SJSA1 (cell line): ENCODE data around the gene ASCL2. TPM values are rescaled to one million over a fixed set of nuclear protein-coding genes. Genes with fewer than 3 reads are reported as not detected.

Experiments
- DNase-seq, 2 experiments: peaks; one replicate each; pipeline ENCODE4 v3.0.0-alpha.2; 2015 to 2020; ENCODE audit warnings: low spot score in 2 of 2, low read depth in 1 of 2
- H3K27ac ChIP-seq: fragments of 250-450 bp; sonication (Bioruptor Pico); 2 replicates; pipeline ENCODE4 v1.5.1; 2020; ENCODE audit warnings: mild to moderate bottlenecking, moderate library complexity
- H3K27me3 ChIP-seq: fragments of 250-450 bp; sonication (Bioruptor Pico); replicated peaks from 2 replicates; pipeline ENCODE4 v1.5.1; 2020; ENCODE audit warnings: mild to moderate bottlenecking, moderate library complexity
- H3K36me3 ChIP-seq: fragments of 250-450 bp; sonication (Bioruptor Pico); 2 replicates; pipeline ENCODE4 v1.5.1; 2020; ENCODE audit warnings: mild to moderate bottlenecking
- H3K4me1 ChIP-seq: fragments of 250-450 bp; sonication (Bioruptor Pico); replicated peaks from 2 replicates; pipeline ENCODE4 v1.6.1; 2021; ENCODE audit warnings: mild to moderate bottlenecking
- H3K4me3 ChIP-seq: fragments of 250-450 bp; sonication (Bioruptor Pico); 2 replicates; pipeline ENCODE4 v1.5.1; 2020; ENCODE audit warnings: mild to moderate bottlenecking
- H3K9me3 ChIP-seq: fragments of 250-450 bp; sonication (Bioruptor Pico); replicated peaks from 2 replicates; pipeline ENCODE4 v1.5.1; 2020; ENCODE audit warnings: mild to moderate bottlenecking
- total RNA-seq: library from RNA; depleted of rRNA; stranded (reverse); fragments of >200 nt; shearing (Covaris generic); gene quantifications from 2 replicates; pipeline ENCODE4 v1.2.3, GENCODE V29; 2014; rRNA removed

ASCL2 gene, protein sequence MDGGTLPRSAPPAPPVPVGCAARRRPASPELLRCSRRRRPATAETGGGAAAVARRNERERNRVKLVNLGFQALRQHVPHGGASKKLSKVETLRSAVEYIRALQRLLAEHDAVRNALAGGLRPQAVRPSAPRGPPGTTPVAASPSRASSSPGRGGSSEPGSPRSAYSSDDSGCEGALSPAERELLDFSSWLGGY
- total RNA-seq, result not detected in 2 replicates

DNA sequence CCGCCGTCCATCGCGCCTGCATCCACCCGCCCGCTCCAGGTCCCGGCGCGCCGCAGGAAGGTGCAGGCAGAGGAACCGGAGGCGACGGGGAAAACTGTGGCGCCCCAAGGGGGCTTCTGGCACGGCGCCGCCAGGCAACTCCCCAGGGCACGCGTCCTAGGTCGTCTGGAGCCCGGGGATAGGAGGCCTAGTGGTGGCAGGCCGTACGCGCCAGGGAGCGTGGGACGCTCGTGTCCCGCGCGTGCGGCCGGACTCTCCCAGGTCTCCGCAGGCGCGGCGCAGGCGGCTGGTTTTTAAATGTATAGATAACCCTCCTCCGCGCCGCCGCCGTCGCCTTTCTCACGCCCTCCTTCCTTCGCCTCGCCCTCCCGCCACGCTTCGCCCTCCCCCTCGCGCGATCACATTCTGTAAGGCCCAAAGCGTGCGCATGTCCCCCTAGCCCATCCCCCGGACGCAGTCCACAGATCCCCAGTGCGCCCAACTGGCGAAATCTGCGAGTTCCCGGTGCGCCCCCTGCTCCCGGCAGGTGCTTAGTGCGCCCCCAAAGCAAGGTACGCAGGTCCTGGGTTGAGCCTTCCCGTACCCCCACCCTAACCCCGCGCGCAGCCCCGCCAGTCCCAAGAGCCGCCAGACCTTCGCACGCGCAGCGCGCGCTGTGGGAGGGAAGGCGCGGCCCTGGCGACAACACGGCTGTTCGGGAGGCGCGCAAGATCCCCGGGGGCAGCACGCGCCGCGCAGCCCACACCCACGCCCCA is at the start of gene ASCL2:
Gene ASCL2, minus strand, starts transcription at position 267 of the 755 bp plus-strand sequence. Its CDS starts 256 bp downstream, at position 11.
- no peak within 1 kb of the TSS for H3K4me3 ChIP-seq
- H3K4me1 ChIP-seq, result peaks cover 12% of the 10 kb centered on the region
- H3K27me3 ChIP-seq, result peaks cover 82% of the 10 kb centered on the region
- no peaks in the 10 kb centered on the region for H3K36me3 ChIP-seq
- H3K9me3 ChIP-seq, result peaks cover 7% of the 10 kb centered on the region
- H3K27ac ChIP-seq, result no peak within 1 kb of the TSS
- peak in 1 of 2 experiments; percentile 45 for DNase-seq

DNA sequence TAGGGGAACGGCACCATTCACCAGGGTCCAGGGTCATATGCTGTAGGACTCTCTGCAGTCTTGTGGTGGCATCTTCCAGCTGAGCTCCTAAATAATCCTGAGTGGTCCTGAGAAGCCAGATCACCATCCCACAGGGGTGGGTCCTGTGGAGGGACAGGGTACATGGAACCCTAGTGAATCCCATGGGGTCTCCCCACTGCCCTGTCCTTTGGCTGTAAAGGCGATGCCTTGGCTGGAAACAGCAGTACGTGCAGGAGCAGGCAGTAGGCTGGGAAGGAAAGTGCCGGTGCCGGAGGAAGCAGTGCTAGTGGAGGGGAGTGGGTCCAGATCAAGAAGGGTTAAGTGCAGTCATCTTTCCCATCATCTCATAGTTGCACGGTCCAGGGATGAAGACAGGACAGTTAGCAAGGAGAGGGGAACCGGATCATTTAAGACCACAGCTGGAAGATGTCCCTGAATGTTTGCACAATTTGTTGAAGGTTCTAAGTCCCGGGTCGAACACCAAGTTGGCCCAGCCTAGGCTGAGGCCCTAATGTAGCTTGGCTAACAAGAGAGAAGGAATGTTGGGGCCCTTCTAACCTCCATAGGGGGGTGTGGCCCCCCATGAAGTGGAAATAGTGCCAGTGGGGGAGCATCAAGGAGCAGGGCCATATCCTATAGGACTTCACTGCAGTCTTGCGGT is 49.5 kb upstream of the ASCL2 start:
- H3K27me3 ChIP-seq, result no peaks in the 10 kb centered on the region
- H3K36me3 ChIP-seq, result no peaks in the 10 kb centered on the region
- H3K4me1 ChIP-seq, result peaks cover 9% of the 10 kb centered on the region
- no peak for DNase-seq
- no peak overlapping the region for H3K27ac ChIP-seq
- 0 out of 2 replicates have a peak, but pooled peaks cover 2% of the 10 kb centered on the region for H3K9me3 ChIP-seq
- no peak overlapping the region for H3K4me3 ChIP-seq

DNA sequence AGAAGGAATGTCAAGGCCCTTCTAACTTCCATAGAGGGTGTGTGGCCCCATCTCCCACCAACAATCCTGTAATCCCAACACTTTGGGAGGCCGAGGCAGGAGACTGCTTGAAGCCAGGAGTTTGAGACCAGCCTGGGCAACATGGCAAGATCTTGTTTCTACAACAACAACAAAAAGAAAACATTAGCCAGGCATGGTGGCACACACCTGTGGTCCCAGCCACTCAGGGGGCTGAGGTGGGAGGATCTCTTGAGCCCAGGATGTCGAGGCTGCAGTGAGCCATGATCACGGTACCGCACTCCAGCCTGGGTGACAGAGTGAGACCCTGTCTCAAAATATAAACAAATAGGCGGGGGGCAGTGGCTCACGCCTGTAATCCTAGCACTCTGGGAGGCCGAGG is 48.3 kb upstream of the ASCL2 start:
- Histone ChIP-seq H3K4me3 (no peak overlapping the region), H3K9me3 (0 out of 2 replicates have a peak, but pooled peaks cover 2% of the 10 kb centered on the region), H3K36me3 (no peaks in the 10 kb centered on the region), H3K27me3 (no peaks in the 10 kb centered on the region), H3K27ac (no peak overlapping the region), H3K4me1 (peaks cover 20% of the 10 kb centered on the region)
- DNase-seq, result no peak

DNA sequence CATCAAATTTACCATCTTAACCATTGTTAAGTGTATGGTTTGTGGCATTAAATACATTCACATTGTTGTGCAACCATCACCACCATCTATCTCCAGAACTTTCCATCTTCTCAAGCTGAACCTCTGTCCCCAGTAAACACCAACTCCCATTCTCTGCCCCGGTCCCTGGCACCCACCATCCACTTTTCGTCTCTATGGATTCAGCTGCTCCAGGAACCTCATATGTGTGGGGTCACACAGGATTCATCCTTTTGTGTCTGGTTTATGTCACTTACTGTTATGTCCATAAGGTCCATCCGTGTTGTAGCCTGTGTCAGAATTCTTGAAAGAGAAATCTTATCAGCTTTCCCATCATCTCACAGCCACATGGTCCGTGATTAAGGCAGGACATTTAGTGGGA is 47.7 kb upstream of the ASCL2 start:
- Histone ChIP-seq H3K4me3 (no peak overlapping the region), H3K36me3 (no peaks in the 10 kb centered on the region), H3K27ac (no peak overlapping the region), H3K27me3 (no peaks in the 10 kb centered on the region), H3K9me3 (0 out of 2 replicates have a peak, but pooled peaks cover 2% of the 10 kb centered on the region), H3K4me1 (peaks cover 26% of the 10 kb centered on the region)
- no peak for DNase-seq

DNA sequence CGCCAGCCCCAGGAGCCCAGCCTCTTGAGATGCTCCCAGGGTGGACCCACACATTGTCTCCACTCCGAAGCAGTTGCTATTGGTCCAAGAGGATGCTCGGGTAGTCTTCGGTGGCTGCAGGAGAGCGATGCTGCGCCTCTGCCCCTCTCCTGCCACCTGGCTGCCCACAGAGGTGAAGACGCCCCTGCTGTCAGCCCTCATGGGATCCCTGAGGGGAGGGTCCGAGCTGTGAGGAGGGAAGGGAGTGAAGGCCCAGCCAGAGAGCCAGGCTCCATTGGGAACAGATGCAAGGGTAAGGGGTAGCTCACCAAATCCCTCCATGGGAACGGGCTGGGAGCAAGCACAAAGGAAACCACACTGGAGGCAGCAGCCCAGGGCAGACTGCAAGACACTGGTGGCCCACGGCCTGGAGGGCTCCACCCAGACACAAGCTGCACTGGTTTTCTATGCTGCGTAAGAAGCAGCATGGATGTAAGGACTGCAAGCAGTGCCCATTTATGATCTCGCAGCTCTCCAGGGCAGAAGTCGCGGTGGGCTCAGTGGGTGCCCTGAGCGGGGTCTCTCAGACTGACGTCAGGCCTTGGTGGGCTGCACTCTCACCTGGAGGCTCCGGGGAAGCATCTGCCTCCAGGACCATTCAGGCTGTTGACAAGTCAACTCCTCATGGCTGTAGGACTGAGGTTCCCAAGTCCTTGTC is 47.1 kb upstream of the ASCL2 start:
- no peak overlapping the region for H3K4me3 ChIP-seq

DNA sequence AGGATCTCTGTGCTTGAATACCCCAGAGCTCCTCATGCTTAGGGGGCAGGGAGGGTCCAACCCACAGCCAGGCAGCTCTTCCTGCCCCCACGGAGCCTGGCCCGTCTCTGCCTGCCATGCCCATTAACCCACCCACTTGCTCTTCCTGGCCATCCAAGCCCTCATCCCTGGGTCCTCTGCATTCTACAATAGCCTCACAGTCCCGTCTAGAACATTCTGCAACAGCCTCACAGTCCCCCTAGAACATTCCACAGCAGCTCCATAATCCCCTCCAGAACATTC is 46.5 kb upstream of the ASCL2 start:
- Histone ChIP-seq H3K4me1 (peaks cover 38% of the 10 kb centered on the region), H3K27me3 (no peaks in the 10 kb centered on the region), H3K4me3 (no peak overlapping the region), H3K27ac (no peak overlapping the region), H3K36me3 (no peaks in the 10 kb centered on the region), H3K9me3 (0 out of 2 replicates have a peak, but pooled peaks cover 2% of the 10 kb centered on the region)
- DNase-seq, result no peak

More for the DNA sequence above, 47.1 kb upstream of the ASCL2 start:
- H3K27me3 ChIP-seq, result no peaks in the 10 kb centered on the region
- H3K4me1 ChIP-seq, result peaks cover 32% of the 10 kb centered on the region
- H3K9me3 ChIP-seq, result 0 out of 2 replicates have a peak, but pooled peaks cover 2% of the 10 kb centered on the region
- H3K36me3 ChIP-seq, result no peaks in the 10 kb centered on the region
- no peak for DNase-seq
- no peak overlapping the region for H3K27ac ChIP-seq

DNA sequence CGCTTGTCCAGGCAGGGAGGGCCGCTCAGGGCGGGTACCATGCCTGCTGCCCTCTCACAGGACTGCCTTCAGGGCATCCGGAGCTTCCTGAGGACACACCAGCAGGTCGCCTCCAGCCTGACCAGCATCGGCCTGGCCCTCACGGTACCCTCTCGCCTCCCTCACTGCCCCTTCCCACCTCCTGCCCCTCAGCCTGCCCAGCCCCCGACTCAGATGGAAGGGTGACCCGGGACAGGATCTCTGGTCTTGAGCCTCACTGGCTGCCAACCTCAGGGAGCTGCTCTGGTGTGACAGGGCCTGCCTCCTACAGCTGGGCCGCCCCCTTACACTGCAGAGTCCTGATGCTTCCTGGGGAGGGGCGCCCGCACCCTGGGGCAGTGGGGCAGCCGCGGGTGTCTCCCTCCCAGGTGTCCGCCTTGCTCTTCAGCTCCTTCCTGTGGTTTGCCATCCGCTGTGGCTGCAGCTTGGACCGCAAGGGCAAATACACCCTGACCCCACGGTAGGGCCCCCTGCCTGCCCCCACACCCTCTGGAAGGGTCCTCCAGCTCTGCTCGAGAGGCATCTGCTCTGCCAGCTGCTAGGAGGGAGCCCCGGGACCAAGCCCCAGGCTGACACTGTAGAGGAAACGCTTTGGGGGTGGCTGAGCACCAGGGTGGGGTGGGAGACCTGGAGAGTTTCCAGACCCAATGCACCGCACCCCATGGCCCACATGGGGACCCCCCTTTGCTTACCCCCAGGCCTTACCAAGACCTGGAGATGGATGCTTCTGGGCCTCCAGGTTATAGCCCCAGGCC is 46.0 kb upstream of the ASCL2 start:
- DNase-seq, result peak in 1 of 2 experiments; percentile 54
- Histone ChIP-seq H3K4me3 (no peak overlapping the region), H3K4me1 (peaks cover 44% of the 10 kb centered on the region), H3K27me3 (no peaks in the 10 kb centered on the region), H3K36me3 (no peaks in the 10 kb centered on the region), H3K9me3 (no peaks in the 10 kb centered on the region), H3K27ac (no peak overlapping the region)

DNA sequence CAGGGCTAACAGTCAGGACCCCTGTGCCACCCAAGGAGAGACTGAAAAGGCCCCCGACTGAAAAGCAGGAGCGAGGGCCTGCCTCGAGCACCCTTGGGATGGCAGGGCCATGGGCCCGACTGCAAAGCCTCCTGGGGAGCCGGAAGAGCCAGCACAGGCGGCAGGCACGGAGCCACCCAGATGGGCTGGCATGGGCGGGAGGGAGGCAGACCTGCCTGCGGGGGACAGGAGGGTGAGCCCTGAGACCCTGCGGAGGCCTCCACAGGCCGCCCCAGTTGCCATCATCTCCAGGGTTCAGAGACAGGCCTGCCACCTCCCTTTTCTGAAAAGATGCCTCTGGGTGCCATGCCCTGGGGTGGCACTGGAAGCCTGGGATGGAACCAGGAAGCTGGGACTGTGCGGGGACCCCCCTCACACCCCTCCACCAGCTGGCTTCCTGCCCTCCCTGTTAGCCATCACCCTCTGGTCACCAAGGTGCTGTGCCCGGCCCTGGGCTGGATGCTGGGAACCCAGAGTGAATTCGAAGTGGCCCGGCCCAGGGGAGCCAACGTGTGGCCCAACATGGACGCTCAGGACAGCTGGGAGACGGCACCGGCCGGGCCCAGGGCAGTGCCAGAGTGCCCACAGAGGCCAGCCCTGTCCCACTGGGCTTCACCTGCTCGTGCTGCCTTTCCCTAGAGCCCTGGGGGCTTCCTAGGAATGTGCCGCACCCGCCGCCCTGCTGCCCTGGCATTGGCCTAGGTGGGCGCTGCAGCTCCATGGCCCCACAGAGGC is 45.2 kb upstream of the ASCL2 start:
- no peaks in the 10 kb centered on the region for H3K36me3 ChIP-seq
- no peaks in the 10 kb centered on the region for H3K9me3 ChIP-seq
- H3K4me3 ChIP-seq, result no peak overlapping the region
- no peak overlapping the region; the same call in 1 of the 2 replicates for H3K27ac ChIP-seq
- H3K27me3 ChIP-seq, result no peaks in the 10 kb centered on the region
- peaks cover 51% of the 10 kb centered on the region for H3K4me1 ChIP-seq
- DNase-seq, result no peak

DNA sequence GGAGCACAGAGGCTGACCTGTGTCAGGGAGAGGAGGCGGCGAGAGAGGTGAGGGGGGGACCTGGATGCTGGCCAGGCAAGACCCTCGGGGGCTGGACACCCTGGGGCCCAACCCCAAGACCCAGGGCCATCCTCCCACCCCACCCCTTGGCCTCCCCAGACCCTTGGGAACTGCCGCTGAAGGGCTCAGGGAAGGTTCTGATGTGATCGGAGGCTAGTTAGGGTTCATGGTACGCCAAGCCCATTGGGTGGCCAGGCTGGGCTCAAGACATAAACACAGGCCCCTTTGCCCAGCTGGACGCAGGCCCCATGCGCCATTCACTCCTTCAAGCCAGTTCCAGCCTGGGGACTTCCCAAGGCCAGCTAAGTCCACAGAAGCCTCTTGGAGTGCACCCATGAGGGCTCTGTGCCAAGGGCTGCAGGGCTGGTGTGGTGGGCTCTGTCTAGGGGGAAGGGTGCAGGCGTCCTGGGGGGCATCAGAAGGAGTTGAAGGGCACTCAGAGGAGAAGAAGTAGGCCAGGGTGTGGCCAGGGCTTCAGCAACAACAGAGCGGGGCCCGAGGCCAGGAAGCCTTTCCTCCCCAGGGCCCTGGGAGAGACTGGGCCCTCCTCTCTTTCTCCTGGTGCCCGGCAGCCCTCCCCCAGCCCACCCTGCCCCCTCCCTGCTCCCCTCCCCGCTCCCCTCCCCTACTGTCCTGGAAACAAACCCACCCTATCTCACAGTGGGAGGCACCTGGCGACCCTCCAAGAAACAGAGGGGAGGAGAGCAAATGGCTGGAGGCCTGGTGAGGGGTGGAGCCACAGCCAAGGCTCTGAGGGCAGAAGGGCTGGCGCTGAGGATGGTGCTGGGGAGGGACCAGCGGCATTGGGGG is 44.4 kb upstream of the ASCL2 start:
- peak; percentile 87 to 97 for DNase-seq

DNA sequence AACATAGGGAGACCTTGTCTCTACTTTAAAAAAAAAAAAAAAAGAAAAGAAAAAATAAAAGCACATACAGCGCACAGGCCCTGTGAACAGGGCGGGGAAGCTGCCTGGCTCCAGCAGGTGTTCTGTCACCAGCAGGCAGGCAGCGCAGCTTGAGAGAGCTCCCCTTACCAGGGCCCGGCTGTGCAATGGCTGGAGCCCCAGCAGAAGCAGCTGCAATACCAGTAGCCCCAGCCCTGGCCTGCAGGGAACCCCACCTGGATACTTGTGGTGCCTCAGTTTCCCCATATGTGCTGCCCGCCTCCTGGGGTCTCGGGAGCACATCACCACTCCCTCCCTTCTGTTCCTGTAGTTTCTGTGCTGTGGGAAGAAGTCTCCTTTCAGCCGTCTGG is 43.7 kb upstream of the ASCL2 start:
- peaks cover 61% of the 10 kb centered on the region for H3K4me1 ChIP-seq
- H3K27ac ChIP-seq, result peak overlapping the region; percentile 72
- no peaks in the 10 kb centered on the region for H3K9me3 ChIP-seq
- no peaks in the 10 kb centered on the region for H3K27me3 ChIP-seq
- H3K36me3 ChIP-seq, result no peaks in the 10 kb centered on the region
- no peak overlapping the region for H3K4me3 ChIP-seq
- no peak for DNase-seq

More for the DNA sequence above, 44.4 kb upstream of the ASCL2 start:
- H3K9me3 ChIP-seq, result no peaks in the 10 kb centered on the region
- H3K27ac ChIP-seq, result peak overlapping the region; percentile 72
- peaks cover 59% of the 10 kb centered on the region for H3K4me1 ChIP-seq
- H3K27me3 ChIP-seq, result no peaks in the 10 kb centered on the region
- no peaks in the 10 kb centered on the region for H3K36me3 ChIP-seq
- H3K4me3 ChIP-seq, result no peak overlapping the region

DNA sequence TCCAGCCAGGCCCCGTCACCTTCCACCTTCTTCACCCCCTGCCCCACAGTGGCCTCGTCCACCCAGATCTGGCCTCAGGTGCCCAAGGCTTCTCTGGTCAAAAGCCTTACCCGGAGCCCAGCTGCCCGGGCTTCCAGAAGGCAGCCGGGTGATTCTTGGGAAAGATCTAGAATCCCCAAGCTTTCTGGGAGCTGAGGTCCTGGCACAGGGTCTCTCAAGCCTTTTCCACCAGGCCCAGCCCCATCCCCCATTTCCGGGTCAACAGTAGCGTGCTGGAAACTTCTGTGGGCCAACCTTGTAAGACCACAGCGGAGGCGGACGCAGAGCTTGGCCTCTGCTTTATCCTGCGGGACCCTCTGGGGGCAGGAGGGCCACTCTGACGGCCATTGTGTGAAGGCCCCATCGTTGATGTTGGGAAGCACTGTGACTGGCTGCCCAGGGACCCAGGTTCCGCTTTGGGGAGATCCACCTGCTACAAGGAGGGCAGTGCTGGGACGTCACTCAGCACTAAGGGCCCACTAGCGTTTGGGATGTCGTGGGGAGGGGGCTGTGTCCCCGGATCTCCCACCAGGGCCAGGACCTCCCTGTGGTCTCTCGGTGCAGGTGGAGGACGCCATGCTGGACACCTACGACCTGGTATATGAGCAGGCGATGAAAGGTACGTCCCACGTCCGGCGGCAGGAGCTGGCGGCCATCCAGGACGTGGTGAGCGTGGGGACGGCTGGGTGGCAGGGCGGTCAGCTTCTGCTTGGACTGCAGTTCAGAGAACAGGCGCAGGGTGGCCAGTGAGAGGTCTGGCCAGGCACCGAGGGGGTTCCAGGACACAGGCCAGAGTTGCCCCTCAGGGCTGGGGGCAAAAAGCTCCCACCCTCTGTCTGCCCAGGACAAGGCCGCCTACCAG is 42.9 kb upstream of the ASCL2 start:
- H3K4me3 ChIP-seq, result no peak overlapping the region
- no peaks in the 10 kb centered on the region for H3K9me3 ChIP-seq
- no peaks in the 10 kb centered on the region for H3K36me3 ChIP-seq
- no peak for DNase-seq
- peaks cover 62% of the 10 kb centered on the region for H3K4me1 ChIP-seq
- H3K27me3 ChIP-seq, result no peaks in the 10 kb centered on the region
- peak overlapping the region; percentile 28; the same call in 1 of the 2 replicates for H3K27ac ChIP-seq
